ENCODE measurements around the gene GPC1. TPM values are rescaled to one million over a fixed set of nuclear protein-coding genes. Genes with fewer than 3 reads are reported as not detected.

The GPC1 gene
- total and polyA plus RNA-seq, 2 of the 4 experiments (the other 2 are of a cell fraction) = 16.0 to 211 TPM

DNA sequence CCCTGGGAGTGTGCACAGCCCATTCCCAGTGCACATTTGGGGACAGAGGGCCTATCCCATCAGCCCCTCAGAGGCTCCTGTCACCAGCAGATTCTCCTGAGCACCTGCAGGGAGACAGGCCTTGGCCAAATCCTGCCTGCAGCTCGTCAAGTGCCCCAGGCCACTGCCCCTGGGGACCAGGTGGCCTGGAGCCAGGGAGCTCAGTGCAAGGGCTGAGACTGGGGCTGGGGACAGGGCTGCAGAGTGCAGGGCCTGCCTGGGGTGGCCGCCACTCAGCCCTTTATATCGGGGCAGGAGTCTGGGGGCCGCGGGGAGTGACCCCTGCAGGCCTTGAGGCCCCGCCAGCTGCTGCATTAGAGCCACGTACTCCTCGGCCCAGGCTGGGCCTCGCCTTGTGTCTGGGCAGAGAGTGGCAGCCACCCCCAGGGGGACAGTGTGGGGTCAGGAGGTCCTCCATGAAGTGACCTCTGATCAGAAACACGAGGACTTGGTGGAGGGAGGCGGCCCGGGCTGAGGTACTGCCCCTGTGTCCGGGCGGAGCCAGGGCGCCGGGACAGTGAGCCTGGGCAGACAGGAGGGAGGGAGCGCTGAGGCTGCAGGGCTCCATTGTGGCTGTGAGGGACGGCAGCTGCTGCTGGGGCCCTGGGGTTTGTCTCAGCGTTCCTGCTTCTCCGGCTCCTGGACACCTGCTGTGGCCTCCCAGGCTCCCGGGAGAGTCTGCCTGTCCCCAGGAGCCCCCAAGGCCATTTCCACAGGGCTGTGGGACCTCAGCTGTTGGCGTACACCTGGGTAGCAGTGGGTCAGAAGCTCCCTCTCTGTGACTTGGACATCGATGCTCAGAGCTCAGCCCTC, 24.2 kb downstream of the GPC1 start:
- no peak overlapping the region for H3K18ac ChIP-seq (ENCODE audit: low read depth, low read length)
- no peak overlapping the region for H3K9ac ChIP-seq (ENCODE audit: low read depth, low read length)
- in situ Hi-C loops (cut with MboI; ENCODE audit: low sequenced_read_pairs) = no loop called here
- no peak overlapping the region for H2BK15ac ChIP-seq (ENCODE audit: low read depth, low read length)
- H3K4me2 ChIP-seq (ENCODE audit: low read depth, low read length) = no peak overlapping the region
- no peak overlapping the region for H3K14ac ChIP-seq (replicated peaks; ENCODE audit: low read depth, low read length)
- no peak overlapping the region for H2AK5ac ChIP-seq (ENCODE audit: low read depth, low read length)
- no peak for ATAC-seq (ENCODE audit: low read depth)
- no TSS peak for BruUV-seq (replicated peaks)
- no peak overlapping the region for H3K4ac ChIP-seq (ENCODE audit: low read depth, low read length)
- H3K27me3 ChIP-seq (ENCODE audit: control insufficient read depth, insufficient read depth, low read length) = no peaks in the 10 kb centered on the region
- no peak overlapping the region for H2AFZ ChIP-seq (replicated peaks; ENCODE audit: low read length, poor library complexity)
- H2BK5ac ChIP-seq (ENCODE audit: low read depth, low read length, poor library complexity, severe bottlenecking) = no peak overlapping the region
- no peak for DNase-seq
- intact Hi-C loops (cut with micrococcal nuclease) = no loop called here
- no peak overlapping the region for H4K91ac ChIP-seq (ENCODE audit: insufficient read depth, low read depth, low read length)
- H4K8ac ChIP-seq (ENCODE audit: low read depth in 2 of 2, low read length in 2 of 2) = no peak overlapping the region
- POLR2A ChIA-PET (ENCODE audit: unreplicated experiment) = no interaction called here
- H3K4me3 ChIP-seq (ENCODE audit: insufficient read depth, low read depth, low read length) = no peak overlapping the region
- no peak overlapping the region for H3K23ac ChIP-seq (ENCODE audit: low read depth, low read length)
- H3K4me1 ChIP-seq (ENCODE audit: control insufficient read depth, insufficient read depth, low read length) = peaks cover 1% of the 10 kb centered on the region; the same call in 1 of the 2 replicates
- H4K20me1 ChIP-seq (ENCODE audit: insufficient read depth, low read length) = peaks cover 29% of the 10 kb centered on the region
- H2BK20ac ChIP-seq (ENCODE audit: low read depth, low read length) = no peak overlapping the region
- CTCF ChIA-PET = no interaction called here
- H3K79me1 ChIP-seq (ENCODE audit: low read depth in 1 of 2, low read length in 2 of 2) = peaks cover 8 to 30% of the 10 kb centered on the region in 2 experiments; a peak in 3 of 4 replicates
- peaks cover 26% of the 10 kb centered on the region for H3K36me3 ChIP-seq (ENCODE audit: control insufficient read depth, insufficient read depth, low read length)
- no peak overlapping the region for H2BK120ac ChIP-seq (ENCODE audit: low read depth, low read length)
- H2AK9ac ChIP-seq (replicated peaks; ENCODE audit: low read depth, low read length, poor library complexity) = no peak overlapping the region
- peaks cover 4% of the 10 kb centered on the region; the same call in 1 of the 2 replicates for H3K9me1 ChIP-seq (ENCODE audit: insufficient read depth, low read length)
- no peak overlapping the region for H3K56ac ChIP-seq (ENCODE audit: extremely low read depth, insufficient read depth, low read length)
- H3K27ac ChIP-seq (ENCODE audit: insufficient read depth, low read length) = no peak overlapping the region
- no peaks in the 10 kb centered on the region for H3K9me3 ChIP-seq (ENCODE audit: control insufficient read depth, insufficient read depth, low read length)
- 79% methylated on average over 10 of the region's 23 CpGs; no CpG with 5 or more reads in 1 of the 2 experiments for WGBS, 2 experiments (ENCODE audit: extremely low coverage in 2 of 2, insufficient read length in 1 of 2)
- H4K5ac ChIP-seq (ENCODE audit: low read depth, low read length) = no peak overlapping the region
- dilution Hi-C loops (cut with HindIII; ENCODE audit: low sequenced_read_pairs, unreplicated experiment) = no loop called here
- no peak for TF ChIP-seq FOS (IDR thresholded peaks at IDR 0.05; ENCODE audit: low read depth, low read length)
- no peak for TF ChIP-seq RAD21 (IDR thresholded peaks at IDR 0.05; ENCODE audit: low read length)
- TF ChIP-seq BHLHE40 (IDR thresholded peaks at IDR 0.05; ENCODE audit: low read depth, low read length) = no peak
- TF ChIP-seq CHD1 (IDR thresholded peaks at IDR 0.05; ENCODE audit: low read depth, low read length) = no peak
- no peak for TF ChIP-seq MAZ (IDR thresholded peaks at IDR 0.05; ENCODE audit: borderline replicate concordance, low read depth, low read length)
- no peak for TF ChIP-seq MXI1 (IDR thresholded peaks at IDR 0.05; ENCODE audit: borderline replicate concordance, low read depth, low read length)
- TF ChIP-seq CEBPB (IDR thresholded peaks at IDR 0.05; ENCODE audit: low read depth, low read length) = no peak
- TF ChIP-seq MAFK (IDR thresholded peaks at IDR 0.05; ENCODE audit: low read depth, low read length) = no peak
- TF ChIP-seq, protein P1, sequence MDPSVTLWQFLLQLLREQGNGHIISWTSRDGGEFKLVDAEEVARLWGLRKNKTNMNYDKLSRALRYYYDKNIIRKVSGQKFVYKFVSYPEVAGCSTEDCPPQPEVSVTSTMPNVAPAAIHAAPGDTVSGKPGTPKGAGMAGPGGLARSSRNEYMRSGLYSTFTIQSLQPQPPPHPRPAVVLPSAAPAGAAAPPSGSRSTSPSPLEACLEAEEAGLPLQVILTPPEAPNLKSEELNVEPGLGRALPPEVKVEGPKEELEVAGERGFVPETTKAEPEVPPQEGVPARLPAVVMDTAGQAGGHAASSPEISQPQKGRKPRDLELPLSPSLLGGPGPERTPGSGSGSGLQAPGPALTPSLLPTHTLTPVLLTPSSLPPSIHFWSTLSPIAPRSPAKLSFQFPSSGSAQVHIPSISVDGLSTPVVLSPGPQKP (IDR thresholded peaks at IDR 0.05; ENCODE audit: borderline replicate concordance, low read depth, low read length) = no peak
- TF ChIP-seq RFX5 (IDR thresholded peaks at IDR 0.05; ENCODE audit: low read depth, low read length) = no peak
- TF ChIP-seq POLR2A (IDR thresholded peaks at IDR 0.05; ENCODE audit: low read depth, low read length) = no peak
- no peak for TF ChIP-seq RCOR1 (IDR thresholded peaks at IDR 0.05; ENCODE audit: insufficient replicate concordance, low read length)
- TF ChIP-seq, protein P2, sequence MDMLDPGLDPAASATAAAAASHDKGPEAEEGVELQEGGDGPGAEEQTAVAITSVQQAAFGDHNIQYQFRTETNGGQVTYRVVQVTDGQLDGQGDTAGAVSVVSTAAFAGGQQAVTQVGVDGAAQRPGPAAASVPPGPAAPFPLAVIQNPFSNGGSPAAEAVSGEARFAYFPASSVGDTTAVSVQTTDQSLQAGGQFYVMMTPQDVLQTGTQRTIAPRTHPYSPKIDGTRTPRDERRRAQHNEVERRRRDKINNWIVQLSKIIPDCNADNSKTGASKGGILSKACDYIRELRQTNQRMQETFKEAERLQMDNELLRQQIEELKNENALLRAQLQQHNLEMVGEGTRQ (IDR thresholded peaks at IDR 0.05; ENCODE audit: low read depth, low read length) = no peak
- TF ChIP-seq SMC3 (IDR thresholded peaks at IDR 0.05; ENCODE audit: low read depth, low read length) = no peak
- no peak for TF ChIP-seq NFE2L2 (IDR thresholded peaks at IDR 0.05; ENCODE audit: low read depth, low read length)
